DND-41 (cell line): ENCODE data around the gene CCBE1.

Experiments
- CTCF ChIP-seq: IDR thresholded peaks from 2 replicates; pipeline ENCODE4 v1.5.1; 2012; ENCODE audit warnings: borderline replicate concordance, low read length, moderate library complexity, mild to moderate bottlenecking; ENCODE audit not compliant: poor library complexity, severe bottlenecking; ENCODE audit errors: extremely low read depth
- EZH2 ChIP-seq: IDR thresholded peaks from 3 replicates; pipeline ENCODE4 v1.6.1; 2012; ENCODE audit warnings: borderline replicate concordance, low read depth, mild to moderate bottlenecking, moderate library complexity, low read length, inconsistent platforms; ENCODE audit not compliant: severe bottlenecking

GRCh38 chr18:59517446-59518165 lies 179.6 kb downstream of the CCBE1 start:
- no peak for TF ChIP-seq CTCF
- TF ChIP-seq EZH2: no peak
